ENCODE measurements around the gene ZMYM4.

- no peak for TF ChIP-seq POLR2AphosphoS5 (IDR thresholded peaks at IDR 0.05; ENCODE audit: borderline replicate concordance, low read depth, low read length)
- no peak for TF ChIP-seq EZH2 (IDR thresholded peaks at IDR 0.05)
Observed at GRCh38 chr1:35269989-35270289, 1.4 kb downstream of the ZMYM4 start.

Measured in SK-N-MC (cell line).